HL-60/S4 treated with phorbol 12-myristate 13-acetate at 8.2 ng/mL for 4 days and 3 days (cell line): ENCODE results near the gene RPS2.

Experiments used
- in situ Hi-C: fragments of 300-500 bp; cut with MboI; formaldehyde crosslinking; loops from 2 replicates; pipeline ENCODE4 v1.15.0; 2022; ENCODE audit warnings: low sequenced_read_pairs

The RPS2 gene

GRCh38 chr16:2001035-2001434 lies 36.4 kb upstream of the RPS2 start:
- in situ Hi-C loops: loop anchor here (25.0 kb wide), 1 partner anchor 136 kb away; the partner anchor contains the start of genes PKD1 and RAB26

- in situ Hi-C loops: loop anchor here (25.0 kb wide), 1 partner anchor 137 kb away; the partner anchor contains the start of genes PKD1 and RAB26
Measured at GRCh38 chr16:1999866-2000514, 35.4 kb upstream of the RPS2 start.

GRCh38 chr16:1998852-1999801 lies 34.5 kb upstream of the RPS2 start:
- in situ Hi-C loops: no loop called here

GRCh38 chr16:1998360-1998835 lies 33.8 kb upstream of the RPS2 start:
- in situ Hi-C loops: no loop called here

GRCh38 chr16:1997494-1998359 lies 33.1 kb upstream of the RPS2 start:
- in situ Hi-C loops: no loop called here

GRCh38 chr16:1993731-1994131 lies 29.1 kb upstream of the RPS2 start:
- in situ Hi-C loops: no loop called here

- in situ Hi-C loops: no loop called here
Measured at GRCh38 chr16:1992704-1993317, 28.2 kb upstream of the RPS2 start.

GRCh38 chr16:1991948-1992703 lies 27.5 kb upstream of the RPS2 start:
- in situ Hi-C loops: no loop called here

GRCh38 chr16:1991588-1991947 lies 26.9 kb upstream of the RPS2 start:
- in situ Hi-C loops: no loop called here

GRCh38 chr16:1991135-1991551 lies 26.5 kb upstream of the RPS2 start:
- in situ Hi-C loops: no loop called here

GRCh38 chr16:1990351-1991134 lies 25.9 kb upstream of the RPS2 start:
- in situ Hi-C loops: no loop called here

GRCh38 chr16:1990101-1990350 lies 25.4 kb upstream of the RPS2 start:
- in situ Hi-C loops: no loop called here

- in situ Hi-C loops: no loop called here
Measured at GRCh38 chr16:1989209-1990100, 24.8 kb upstream of the RPS2 start, which contains the start of gene SYNGR3. Gene SYNGR3 (plus strand): TSS chr16:1989970. CDS start chr16:1990103, 133 bp downstream.

- in situ Hi-C loops: no loop called here
Measured at GRCh38 chr16:1987198-1987597, 22.6 kb upstream of the RPS2 start.

GRCh38 chr16:1985466-1986150 lies 21.0 kb upstream of the RPS2 start:
- in situ Hi-C loops: no loop called here

- in situ Hi-C loops: no loop called here
Measured at GRCh38 chr16:1984347-1985225, 20.0 kb upstream of the RPS2 start.
